T follicular helper cell (primary cell): ENCODE results near the gene ICA1.
"Not testable (repeated sequence)": the region's sequence is repeated elsewhere in the genome, so short reads cannot be mapped to it uniquely, and the experiment has no call there.

Experiments
- DNase-seq: peaks from one replicate; pipeline ENCODE4 v3.0.0-alpha.2; 2020; ENCODE audit warnings: low read depth

The ICA1 gene

GRCh38 chr7:8130663-8131062 lies 131.3 kb downstream of the ICA1 start:
- DNase-seq, result no peak

- DNase-seq, result no peak
Measured at GRCh38 chr7:8129318-8129659, 132.7 kb downstream of the ICA1 start.

- no peak for DNase-seq
Measured at GRCh38 chr7:8128449-8129317, 133.3 kb downstream of the ICA1 start.

- DNase-seq, result no peak
Measured at GRCh38 chr7:8126601-8127167, 135.3 kb downstream of the ICA1 start.

- DNase-seq, result peak; percentile 71
Measured at GRCh38 chr7:8125680-8126444, 136.1 kb downstream of the ICA1 start.

- no peak for DNase-seq
Measured at GRCh38 chr7:8121243-8121642, 140.7 kb downstream of the ICA1 start.

GRCh38 chr7:8120390-8121058 lies 141.4 kb downstream of the ICA1 start:
- DNase-seq, result no peak

- no peak for DNase-seq
Measured at GRCh38 chr7:8119262-8119661, 142.7 kb downstream of the ICA1 start.

- no peak for DNase-seq
Measured at GRCh38 chr7:8117195-8117594, 144.8 kb downstream of the ICA1 start.

GRCh38 chr7:8115547-8116402 lies 146.2 kb downstream of the ICA1 start:
- DNase-seq, result no peak

GRCh38 chr7:8114175-8114574 lies 147.8 kb downstream of the ICA1 start:
- DNase-seq, result no peak

- no peak for DNase-seq
Measured at GRCh38 chr7:8113184-8113583, 148.8 kb downstream of the ICA1 start.

GRCh38 chr7:8112685-8113084 lies 149.3 kb downstream of the ICA1 start:
- DNase-seq, result no peak

- no peak for DNase-seq
Measured at GRCh38 chr7:8111282-8111960, 150.5 kb downstream of the ICA1 start.

- no peak for DNase-seq
Measured at GRCh38 chr7:8109196-8110022, 152.6 kb downstream of the ICA1 start.

GRCh38 chr7:8105449-8106095 lies 156.4 kb downstream of the ICA1 start:
- no peak for DNase-seq

GRCh38 chr7:8103282-8103681 lies 158.7 kb downstream of the ICA1 start:
- DNase-seq, result no peak

- DNase-seq, result not testable (repeated sequence)
Measured at GRCh38 chr7:8101292-8101691, 160.7 kb downstream of the ICA1 start.
